ENCODE measurements around the gene BICDL2.
A peak's percentile ranks its signal among the peaks of the same experiment; 100 is the strongest.

BICDL2 gene

DNA sequence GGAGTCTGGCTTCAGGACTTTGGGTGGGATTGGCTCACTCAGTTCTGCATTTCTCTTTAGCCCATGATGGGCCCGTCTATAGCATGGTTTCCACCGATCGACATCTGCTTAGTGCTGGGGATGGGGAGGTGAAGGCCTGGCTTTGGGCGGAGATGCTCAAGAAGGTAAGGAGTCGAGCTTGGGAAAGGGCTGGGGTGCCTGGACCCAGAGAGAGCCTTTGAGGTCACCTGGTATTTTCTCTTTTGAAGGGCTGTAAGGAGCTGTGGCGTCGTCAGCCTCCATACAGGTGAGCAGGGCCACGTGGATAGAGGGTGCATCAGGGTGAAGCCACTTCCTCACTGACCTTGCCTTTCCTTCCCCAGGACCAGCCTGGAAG is 10.8 kb downstream of the BICDL2 start:
- no peak overlapping the region for H2AFZ ChIP-seq (ENCODE audit: low read depth)
- H3K9ac ChIP-seq = no peak overlapping the region
- TF ChIP-seq, protein P1, sequence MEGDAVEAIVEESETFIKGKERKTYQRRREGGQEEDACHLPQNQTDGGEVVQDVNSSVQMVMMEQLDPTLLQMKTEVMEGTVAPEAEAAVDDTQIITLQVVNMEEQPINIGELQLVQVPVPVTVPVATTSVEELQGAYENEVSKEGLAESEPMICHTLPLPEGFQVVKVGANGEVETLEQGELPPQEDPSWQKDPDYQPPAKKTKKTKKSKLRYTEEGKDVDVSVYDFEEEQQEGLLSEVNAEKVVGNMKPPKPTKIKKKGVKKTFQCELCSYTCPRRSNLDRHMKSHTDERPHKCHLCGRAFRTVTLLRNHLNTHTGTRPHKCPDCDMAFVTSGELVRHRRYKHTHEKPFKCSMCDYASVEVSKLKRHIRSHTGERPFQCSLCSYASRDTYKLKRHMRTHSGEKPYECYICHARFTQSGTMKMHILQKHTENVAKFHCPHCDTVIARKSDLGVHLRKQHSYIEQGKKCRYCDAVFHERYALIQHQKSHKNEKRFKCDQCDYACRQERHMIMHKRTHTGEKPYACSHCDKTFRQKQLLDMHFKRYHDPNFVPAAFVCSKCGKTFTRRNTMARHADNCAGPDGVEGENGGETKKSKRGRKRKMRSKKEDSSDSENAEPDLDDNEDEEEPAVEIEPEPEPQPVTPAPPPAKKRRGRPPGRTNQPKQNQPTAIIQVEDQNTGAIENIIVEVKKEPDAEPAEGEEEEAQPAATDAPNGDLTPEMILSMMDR (conservative IDR thresholded peaks at IDR 0.05; ENCODE audit: low read depth, low read length) = no peak
- no peak overlapping the region for H3K4me2 ChIP-seq
- H3K4me3 ChIP-seq (IDR thresholded peaks at IDR 0.05; ENCODE audit: insufficient read depth, low read depth, low read length) = no peak overlapping the region
- H3K27me3 ChIP-seq (ENCODE audit: insufficient read depth, low read depth) = peaks cover 26% of the 10 kb centered on the region
- no peaks in the 10 kb centered on the region for H3K36me3 ChIP-seq (ENCODE audit: insufficient read depth)
- H3K4me1 ChIP-seq (ENCODE audit: low read depth, poor library complexity, severe bottlenecking) = peaks cover 40% of the 10 kb centered on the region
- H3K79me2 ChIP-seq (ENCODE audit: insufficient read depth, low read depth) = no peaks in the 10 kb centered on the region
- H4K20me1 ChIP-seq (ENCODE audit: insufficient read depth) = no peaks in the 10 kb centered on the region
- no peak overlapping the region for H3K27ac ChIP-seq

DNA sequence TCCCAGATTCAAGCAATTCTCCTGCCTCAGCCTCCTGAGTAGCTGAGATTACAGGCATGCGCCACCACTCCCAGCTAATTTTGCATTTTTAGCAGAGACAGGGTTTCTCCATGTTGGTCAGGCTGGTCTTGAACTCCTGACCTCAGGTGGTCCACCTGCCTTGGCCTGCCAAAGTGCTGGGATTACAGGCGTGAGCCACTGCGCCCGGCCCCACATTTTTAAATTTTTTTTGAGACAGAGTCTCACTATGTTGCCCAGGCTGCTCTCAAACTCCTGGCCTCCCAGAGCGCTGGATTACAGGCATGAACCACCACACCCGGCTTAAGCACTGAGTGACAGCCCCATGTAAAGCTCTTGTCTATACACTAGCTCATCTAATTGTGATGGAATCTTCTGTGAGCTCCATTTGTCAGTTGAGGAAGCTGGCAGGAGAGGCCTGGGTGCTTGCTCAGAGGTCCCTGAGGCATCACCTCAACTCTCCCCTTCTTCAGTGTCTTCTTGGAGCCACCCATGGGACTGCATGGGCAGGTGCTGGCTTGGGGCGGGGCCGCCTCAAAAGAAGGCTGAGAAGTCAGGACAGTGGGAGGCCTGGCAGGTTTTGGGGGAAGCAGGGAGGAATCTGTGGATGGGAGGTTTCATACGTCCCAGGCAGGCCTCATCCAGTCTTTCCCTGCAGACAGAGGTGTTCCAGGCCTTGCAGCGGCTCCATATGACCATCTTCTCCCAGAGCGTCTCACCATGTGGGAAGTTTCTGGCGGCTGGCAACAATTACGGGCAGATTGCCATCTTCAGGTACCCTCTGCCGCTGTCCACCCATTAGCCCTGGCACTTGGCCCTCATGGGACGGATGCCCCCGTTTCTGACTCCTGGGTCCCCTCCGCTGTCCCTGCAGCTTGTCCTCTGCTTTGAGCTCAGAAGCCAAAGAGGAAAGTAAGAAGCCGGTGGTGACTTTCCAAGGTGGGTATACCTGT is 11.4 kb downstream of the BICDL2 start:
- H3K27me3 ChIP-seq (ENCODE audit: insufficient read depth, low read depth) = peaks cover 20% of the 10 kb centered on the region
- no peak overlapping the region for H3K9ac ChIP-seq
- H4K20me1 ChIP-seq (ENCODE audit: insufficient read depth) = no peaks in the 10 kb centered on the region
- H2AFZ ChIP-seq (ENCODE audit: low read depth) = no peak overlapping the region
- H3K36me3 ChIP-seq (ENCODE audit: insufficient read depth) = no peaks in the 10 kb centered on the region
- no peak overlapping the region for H3K4me3 ChIP-seq (IDR thresholded peaks at IDR 0.05; ENCODE audit: insufficient read depth, low read depth, low read length)
- no peak overlapping the region for H3K27ac ChIP-seq
- TF ChIP-seq, protein P1 (conservative IDR thresholded peaks at IDR 0.05; ENCODE audit: low read depth, low read length) = no peak
- H3K4me1 ChIP-seq (ENCODE audit: low read depth, poor library complexity, severe bottlenecking) = peaks cover 45% of the 10 kb centered on the region
- H3K79me2 ChIP-seq (ENCODE audit: insufficient read depth, low read depth) = no peaks in the 10 kb centered on the region
- H3K4me2 ChIP-seq = peak overlapping the region; percentile 79; the same call in 1 of the 2 replicates

DNA sequence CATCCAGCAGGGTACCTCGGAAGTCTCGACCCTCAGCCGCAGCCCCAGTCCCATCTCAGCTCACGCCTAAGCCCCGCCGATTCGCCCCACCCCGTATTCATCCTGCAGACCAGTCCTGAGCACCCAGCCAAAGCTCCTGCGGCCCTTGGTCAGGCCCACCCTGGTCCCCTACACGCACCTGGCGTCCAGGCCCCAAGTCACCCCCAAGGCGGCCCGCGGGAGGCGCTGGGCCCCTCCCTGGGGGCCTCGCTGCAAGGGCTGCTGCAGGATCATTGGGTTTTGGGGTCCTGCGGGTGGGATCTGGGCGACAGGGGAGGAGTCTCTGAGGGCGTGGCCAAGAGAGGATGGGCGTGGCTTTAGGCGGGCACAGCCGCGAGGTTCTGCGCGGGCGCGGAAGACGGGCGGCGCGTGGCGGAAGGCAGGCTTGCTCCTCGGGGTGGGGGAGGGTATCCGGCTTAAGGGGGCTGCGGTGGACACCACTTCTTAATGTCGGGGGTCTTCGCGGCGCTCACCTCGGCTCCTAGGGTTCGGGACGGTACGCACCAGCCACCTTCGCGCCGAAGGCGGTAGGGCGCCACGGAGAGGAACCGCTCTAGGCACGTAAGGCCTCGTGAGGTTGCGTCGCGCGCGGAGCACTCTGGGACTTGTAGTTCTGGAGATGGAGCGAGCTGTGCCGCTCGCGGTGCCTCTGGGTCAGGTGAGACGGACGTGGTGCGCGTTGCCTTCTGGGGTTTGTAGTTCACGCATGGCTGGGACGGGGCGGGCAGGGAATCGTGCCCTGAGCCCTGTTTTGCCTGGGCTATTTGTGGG is 12.9 kb downstream of the BICDL2 start, which contains the start of the genes HCFC1R1 and THOC6:
HCFC1R1 (minus strand) TSS at position 274 of the 810 bp plus-strand sequence; CDS start at position 273, 1 bp downstream.
THOC6 (plus strand) TSS at position 367 of the 810 bp plus-strand sequence; CDS start at position 659, 292 bp downstream.
- Histone ChIP-seq H3K4me3 (IDR thresholded peaks at IDR 0.05; ENCODE audit: insufficient read depth, low read depth, low read length) (no peak within 1 kb of the TSS), H3K9ac (peak within 1 kb of the TSS; percentile 94), H2AFZ (ENCODE audit: low read depth) (peak within 1 kb of the TSS; percentile 56), H3K27ac (peak within 1 kb of the TSS; percentile 73), H3K4me2 (peak within 1 kb of the TSS; percentile 79), H3K36me3 (ENCODE audit: insufficient read depth) (no peaks in the 10 kb centered on the region), H3K79me2 (ENCODE audit: insufficient read depth, low read depth) (no peaks in the 10 kb centered on the region), H4K20me1 (ENCODE audit: insufficient read depth) (no peaks in the 10 kb centered on the region), H3K27me3 (ENCODE audit: insufficient read depth, low read depth) (peaks cover 11% of the 10 kb centered on the region), H3K4me1 (ENCODE audit: low read depth, poor library complexity, severe bottlenecking) (peaks cover 52% of the 10 kb centered on the region)
- TF ChIP-seq, protein P1 (conservative IDR thresholded peaks at IDR 0.05; ENCODE audit: low read depth, low read length) = no peak

DNA sequence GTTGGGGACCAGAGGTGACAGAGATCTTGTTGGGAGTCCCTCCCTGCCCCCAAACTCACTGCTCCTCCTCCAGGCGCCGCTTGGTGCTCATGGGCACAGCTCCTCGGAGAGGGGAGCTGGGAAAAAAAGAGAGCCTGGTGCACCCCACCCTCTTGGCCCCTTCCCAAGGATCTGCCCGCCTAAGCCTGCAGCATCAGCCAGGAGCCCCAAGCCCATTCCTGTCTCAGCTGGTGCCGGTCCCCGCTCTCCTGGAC is 13.4 kb downstream of the BICDL2 start:
- TF ChIP-seq, protein P1 (conservative IDR thresholded peaks at IDR 0.05; ENCODE audit: low read depth, low read length) = no peak
- Histone ChIP-seq H3K27me3 (ENCODE audit: insufficient read depth, low read depth) (peaks cover 6% of the 10 kb centered on the region; the same call in 1 of the 2 replicates), H3K4me3 (IDR thresholded peaks at IDR 0.05; ENCODE audit: insufficient read depth, low read depth, low read length) (no peak overlapping the region), H3K4me2 (peak overlapping the region; percentile 79), H3K27ac (no peak overlapping the region), H4K20me1 (ENCODE audit: insufficient read depth) (no peaks in the 10 kb centered on the region), H3K79me2 (ENCODE audit: insufficient read depth, low read depth) (no peaks in the 10 kb centered on the region), H3K36me3 (ENCODE audit: insufficient read depth) (no peaks in the 10 kb centered on the region), H3K9ac (peak overlapping the region; percentile 94; the same call in 1 of the 2 replicates), H2AFZ (ENCODE audit: low read depth) (peak overlapping the region; percentile 56), H3K4me1 (ENCODE audit: low read depth, poor library complexity, severe bottlenecking) (peaks cover 52% of the 10 kb centered on the region)
